PC-3 (cell line): Measurements from ENCODE around the gene KIF25. TPM values are rescaled to one million over a fixed set of nuclear protein-coding genes. Genes with fewer than 3 reads are reported as not detected.

ENCODE experiments used
- ATAC-seq: fragments of 200-7000 bp; cut with Tn5 transposase; 2 replicates; pipeline ENCODE4 v1.9.1; 2020; ENCODE audit warnings: mild to moderate bottlenecking, moderate library complexity
- BruUV-seq: library from RNA; stranded (reverse); fragments of 400-500 nt; replicated peaks from 2 replicates; lab custom pipeline; 2021; lab: Mats Ljungman, UMichigan
- CTCF ChIA-PET: fragments of 300-600 bp; sonication (Branson Sonifier 250); formaldehyde crosslinking; loops from one replicate; lab custom pipeline; 2022; ENCODE audit warnings: antibody characterized with exemption; lab: Charles Lee
- POLR2A ChIA-PET: fragments of 300-600 bp; sonication (Branson Sonifier 250); formaldehyde crosslinking; loops from one replicate; lab custom pipeline; 2022; ENCODE audit warnings: antibody characterized with exemption; ENCODE audit not compliant: unreplicated experiment; lab: Charles Lee
- DNase-seq: peaks from one replicate; pipeline ENCODE4 v3.0.0-alpha.2; 2015
- H2AFZ ChIP-seq: fragments of 300-600 bp; sonication (generic); 2 replicates; pipeline ENCODE4 v1.6.0; 2016; ENCODE audit warnings: antibody characterized with exemption, low read length
- H3F3A ChIP-seq: fragments of 300-600 bp; sonication (generic); one replicate; pipeline ENCODE4 v1.6.0; 2017; ENCODE audit warnings: antibody characterized with exemption, low read length, control low read depth, mild to moderate bottlenecking; ENCODE audit not compliant: unreplicated experiment
- H3K27ac ChIP-seq: fragments of 300-600 bp; sonication (generic); 2 replicates; pipeline ENCODE4 v1.5.1; 2016; ENCODE audit warnings: mild to moderate bottlenecking, low read length
- H3K27me3 ChIP-seq: fragments of 300-600 bp; sonication (generic); 2 replicates; pipeline ENCODE4 v1.6.1; 2016; ENCODE audit warnings: low read length, mixed read lengths
- H3K36me3 ChIP-seq: fragments of 300-600 bp; sonication (generic); 2 replicates; pipeline ENCODE4 v1.6.1; 2016; ENCODE audit warnings: low read depth, mixed run types, low read length, mixed read lengths
- H3K4me1 ChIP-seq: fragments of 300-600 bp; sonication (generic); 2 replicates; pipeline ENCODE4 v1.5.1; 2016; ENCODE audit warnings: low read length; ENCODE audit not compliant: insufficient read depth
- H3K4me2 ChIP-seq: fragments of 300-600 bp; sonication (generic); 2 replicates; pipeline ENCODE4 v1.6.0; 2016; ENCODE audit warnings: low read length
- H3K4me3 ChIP-seq: fragments of 300-600 bp; sonication (generic); 2 replicates; pipeline ENCODE4 v1.5.1; 2016; ENCODE audit warnings: mild to moderate bottlenecking, low read length, mixed read lengths
- H3K79me2 ChIP-seq: fragments of 300-600 bp; sonication (generic); 2 replicates; pipeline ENCODE4 v1.6.1; 2017; ENCODE audit warnings: low read length, mixed read lengths
- H3K9ac ChIP-seq: fragments of 300-600 bp; sonication (generic); 2 replicates; pipeline ENCODE4 v1.6.0; 2016; ENCODE audit warnings: mild to moderate bottlenecking, low read length
- H3K9me2 ChIP-seq: fragments of 300-600 bp; sonication (generic); replicated peaks from 2 replicates; pipeline ENCODE4 v1.6.1; 2016; ENCODE audit warnings: mixed run types, low read length, mixed read lengths
- H3K9me3 ChIP-seq: fragments of 300-600 bp; sonication (generic); 2 replicates; pipeline ENCODE4 v1.6.1; 2016; ENCODE audit warnings: low read length, mixed read lengths
- H4K20me1 ChIP-seq: fragments of 300-600 bp; sonication (generic); 2 replicates; pipeline ENCODE4 v1.6.1; 2016; ENCODE audit warnings: low read length, mixed read lengths
- CTCF ChIP-seq: fragments of 300-600 bp; sonication (generic); conservative IDR thresholded peaks from 2 replicates; pipeline ENCODE4 v1.5.1; 2017; ENCODE audit warnings: antibody characterized with exemption, low read depth, mild to moderate bottlenecking, low read length
- EZH2 ChIP-seq: fragments of 300-600 bp; sonication (generic); IDR thresholded peaks from one replicate; pipeline ENCODE4 v1.6.1; 2017; ENCODE audit warnings: antibody characterized with exemption, mild to moderate bottlenecking, low read length; ENCODE audit not compliant: unreplicated experiment
- EZH2phosphoT487 ChIP-seq: fragments of 300-600 bp; sonication (generic); IDR thresholded peaks from 2 replicates; pipeline ENCODE4 v1.6.1; 2018; ENCODE audit warnings: mild to moderate bottlenecking, antibody characterized with exemption, low read length, borderline replicate concordance
- intact Hi-C: fragments of 100-400 bp; cut with micrococcal nuclease; formaldehyde crosslinking; loops from 2 replicates; pipeline ENCODE4 v1.9.0; 2023
- total RNA-seq: library from RNA; depleted of rRNA; stranded (reverse); fragments of >200 nt; gene quantifications from 2 replicates; pipeline ENCODE4 v1.2.3, GENCODE V29; 2014; rRNA removed

The KIF25 gene
- total RNA-seq, 1 experiment from 2014 or later = not detected

- DNase-seq (no peak), ATAC-seq (no peak)
- TF ChIP-seq EZH2 (no peak), CTCF (no peak), EZH2phosphoT487 (no peak)
- Histone ChIP-seq H2AFZ (no peak overlapping the region), H3K9ac (no peak overlapping the region), H3K4me1 (no peaks in the 10 kb centered on the region), H3K4me3 (no peak overlapping the region), H3K36me3 (no peaks in the 10 kb centered on the region), H3K27ac (no peak overlapping the region), H3K27me3 (0 out of 2 replicates have a peak, but pooled peaks cover 7% of the 10 kb centered on the region), H3K4me2 (no peak overlapping the region), H3K79me2 (no peaks in the 10 kb centered on the region), H3K9me3 (no peaks in the 10 kb centered on the region), H4K20me1 (no peaks in the 10 kb centered on the region), H3F3A (no peaks in the 10 kb centered on the region), H3K9me2 (no peaks in the 10 kb centered on the region)
- intact Hi-C loops = no loop called here
- ChIA-PET CTCF (no interaction called here), POLR2A (no interaction called here)
- BruUV-seq = no TSS peak
These were observed 95.1 kb downstream of the KIF25 start for GRCh38 chr6:168092541-168092940.

- ChIA-PET CTCF (no interaction called here), POLR2A (no interaction called here)
- Histone ChIP-seq H3F3A (no peaks in the 10 kb centered on the region), H3K9ac (no peak overlapping the region), H3K4me1 (no peaks in the 10 kb centered on the region), H3K9me2 (no peaks in the 10 kb centered on the region), H3K9me3 (no peaks in the 10 kb centered on the region), H3K4me3 (no peak overlapping the region), H3K36me3 (no peaks in the 10 kb centered on the region), H2AFZ (no peak overlapping the region), H4K20me1 (no peaks in the 10 kb centered on the region), H3K79me2 (no peaks in the 10 kb centered on the region), H3K4me2 (no peak overlapping the region), H3K27me3 (0 out of 2 replicates have a peak, but pooled peaks cover 7% of the 10 kb centered on the region), H3K27ac (no peak overlapping the region)
- intact Hi-C loops = no loop called here
- DNase-seq (no peak), ATAC-seq (no peak)
- BruUV-seq = no TSS peak
- TF ChIP-seq EZH2phosphoT487 = no peak
- TF ChIP-seq CTCF = no peak
- no peak for TF ChIP-seq EZH2
These were observed 95.6 kb downstream of the KIF25 start for GRCh38 chr6:168093071-168093505.

- no TSS peak for BruUV-seq
- Histone ChIP-seq H3K4me2 (no peak overlapping the region), H3K9ac (no peak overlapping the region), H3K79me2 (no peaks in the 10 kb centered on the region), H3K4me3 (no peak overlapping the region), H3K36me3 (no peaks in the 10 kb centered on the region), H4K20me1 (no peaks in the 10 kb centered on the region), H3K27me3 (0 out of 2 replicates have a peak, but pooled peaks cover 7% of the 10 kb centered on the region), H3K4me1 (no peaks in the 10 kb centered on the region), H3K9me2 (no peaks in the 10 kb centered on the region), H3K27ac (no peak overlapping the region), H2AFZ (no peak overlapping the region), H3K9me3 (no peaks in the 10 kb centered on the region), H3F3A (no peaks in the 10 kb centered on the region)
- intact Hi-C loops = no loop called here
- DNase-seq (no peak), ATAC-seq (no peak)
- CTCF ChIA-PET = no interaction called here
- POLR2A ChIA-PET = no interaction called here
- no peak for TF ChIP-seq CTCF
- TF ChIP-seq EZH2 = no peak
- TF ChIP-seq EZH2phosphoT487 = no peak
These were observed 96.2 kb downstream of the KIF25 start for GRCh38 chr6:168093634-168094033.

Other genes starting within 250 kb of the KIF25 start
- gene AFDN, start 170.8 kb upstream of the KIF25 start, total RNA-seq = 37.1 and 71.8 TPM in 2 replicates
- not detected in 2 replicates for gene FRMD1, start 81.5 kb downstream of the KIF25 start, total RNA-seq